GM10266 (cell line): ENCODE results near the gene MED27.

Experiments
- DNase-seq: peaks from one replicate; pipeline ENCODE4 v3.0.0; 2012; ENCODE audit errors: extremely low spot score
- CTCF ChIP-seq: IDR thresholded peaks from 2 replicates; pipeline ENCODE4 v1.5.1; 2012; ENCODE audit warnings: mild to moderate bottlenecking, low read depth; ENCODE audit not compliant: control insufficient read depth, insufficient read depth; ENCODE audit errors: missing control alignments

The MED27 gene

GRCh38 chr9:132019702-132020101, 60.0 kb downstream of the MED27 start:
- no peak for TF ChIP-seq CTCF
- DNase-seq, result no peak

- no peak for TF ChIP-seq CTCF
- no peak for DNase-seq
Measured at GRCh38 chr9:132018957-132019405, 60.7 kb downstream of the MED27 start.

GRCh38 chr9:132016456-132016855, 63.2 kb downstream of the MED27 start:
- no peak for TF ChIP-seq CTCF
- DNase-seq, result no peak

- DNase-seq, result no peak
- TF ChIP-seq CTCF, result no peak
Measured at GRCh38 chr9:132015866-132016265, 63.8 kb downstream of the MED27 start.

GRCh38 chr9:132014218-132014805, 65.4 kb downstream of the MED27 start:
- no peak for DNase-seq
- TF ChIP-seq CTCF, result no peak

- DNase-seq, result no peak
- TF ChIP-seq CTCF, result no peak
Measured at GRCh38 chr9:132012704-132013357, 66.8 kb downstream of the MED27 start.

GRCh38 chr9:132011896-132012295, 67.8 kb downstream of the MED27 start:
- TF ChIP-seq CTCF, result no peak
- no peak for DNase-seq
